GM11168 (cell line): Measurements from ENCODE around the gene EPHA10.
"Not testable (repeated sequence)": the region's sequence is repeated elsewhere in the genome, so short reads cannot be mapped to it uniquely, and the experiment has no call there.

ENCODE experiments used
- in situ Hi-C: fragments of 300-500 bp; cut with MboI; formaldehyde crosslinking; loops from one replicate; pipeline ENCODE4 v1.12.0; 2022; ENCODE audit warnings: low sequenced_read_pairs; ENCODE audit not compliant: unreplicated experiment

The EPHA10 gene

GRCh38 chr1:37738619-37739018 lies 26.3 kb downstream of the EPHA10 start:
- in situ Hi-C loops = not testable (repeated sequence)

- in situ Hi-C loops = not testable (repeated sequence)
Observed at GRCh38 chr1:37737975-37738374, 26.9 kb downstream of the EPHA10 start.

GRCh38 chr1:37734629-37735591 lies 30.0 kb downstream of the EPHA10 start:
- in situ Hi-C loops = no loop called here

- in situ Hi-C loops = no loop called here
Observed at GRCh38 chr1:37732111-37732780, 32.7 kb downstream of the EPHA10 start.

- in situ Hi-C loops = no loop called here
Observed at GRCh38 chr1:37731312-37732019, 33.5 kb downstream of the EPHA10 start.

GRCh38 chr1:37730376-37730775 lies 34.5 kb downstream of the EPHA10 start:
- in situ Hi-C loops = no loop called here

GRCh38 chr1:37728416-37728815 lies 36.5 kb downstream of the EPHA10 start:
- in situ Hi-C loops = no loop called here

GRCh38 chr1:37726751-37727585 lies 38.0 kb downstream of the EPHA10 start:
- in situ Hi-C loops = no loop called here

- in situ Hi-C loops = no loop called here
Observed at GRCh38 chr1:37725851-37726613, 38.9 kb downstream of the EPHA10 start.

- in situ Hi-C loops = no loop called here
Observed at GRCh38 chr1:37724575-37724974, 40.3 kb downstream of the EPHA10 start.

- in situ Hi-C loops = no loop called here
Observed at GRCh38 chr1:37723390-37724078, 41.4 kb downstream of the EPHA10 start.

- in situ Hi-C loops = no loop called here
Observed at GRCh38 chr1:37723072-37723389, 41.9 kb downstream of the EPHA10 start.

- in situ Hi-C loops = no loop called here
Observed at GRCh38 chr1:37722181-37723071, 42.5 kb downstream of the EPHA10 start.

- in situ Hi-C loops = no loop called here
Observed at GRCh38 chr1:37721565-37721964, 43.4 kb downstream of the EPHA10 start.

GRCh38 chr1:37720231-37721130 lies 44.4 kb downstream of the EPHA10 start:
- in situ Hi-C loops = no loop called here

GRCh38 chr1:37719572-37720195 lies 45.2 kb downstream of the EPHA10 start:
- in situ Hi-C loops = no loop called here
